ENCODE data around the gene ZC3H10.

ZC3H10 gene

DNA sequence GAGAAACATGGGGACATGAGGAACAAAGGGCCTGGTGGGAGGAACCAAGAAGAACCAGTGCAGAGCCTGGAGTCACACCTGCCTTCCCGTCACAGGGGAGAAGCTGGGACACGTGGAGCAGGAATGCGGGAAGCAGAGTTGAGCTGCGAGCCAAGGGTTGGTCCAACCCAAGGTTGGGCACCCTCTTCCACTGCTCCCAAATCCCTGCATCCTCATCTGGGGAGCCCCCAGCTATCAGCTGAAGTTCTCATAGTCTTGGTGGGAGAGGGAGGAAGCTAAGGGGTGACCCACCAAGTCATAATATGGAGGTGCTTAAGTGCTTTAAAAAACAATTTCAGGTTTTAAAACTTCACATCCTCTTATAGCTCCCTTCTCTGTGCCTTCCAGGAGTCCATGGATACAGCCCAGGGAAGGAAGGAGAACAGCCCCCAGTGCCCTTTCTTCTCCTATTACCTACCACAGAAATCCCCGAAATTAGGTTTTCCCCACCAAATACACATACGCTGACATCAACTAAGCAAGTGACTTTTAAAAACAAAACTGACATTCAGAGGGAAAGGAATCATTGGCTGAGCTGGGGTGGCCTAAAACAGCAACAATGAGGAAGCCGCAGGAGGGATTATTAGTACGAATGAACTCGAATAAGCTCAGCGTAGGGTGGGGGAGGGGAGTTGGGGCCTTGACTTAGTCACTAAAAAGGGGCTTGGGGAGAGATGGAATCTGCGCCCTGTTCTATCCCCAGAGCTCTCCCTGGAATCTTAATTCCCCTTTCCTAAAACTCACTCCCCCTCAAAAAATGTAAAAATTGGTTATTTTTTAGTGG lies 44.6 kb downstream of the ZC3H10 start:
- Histone ChIP-seq H2AFZ (ENCODE audit: low read depth, low read length, severe bottlenecking) (no peak overlapping the region), H3K4me2 (ENCODE audit: low read depth, low read length, poor library complexity, severe bottlenecking) (no peak overlapping the region), H3F3A (ENCODE audit: insufficient read depth) (peaks cover 35% of the 10 kb centered on the region), H4K20me1 (ENCODE audit: low read depth, low read length) (no peaks in the 10 kb centered on the region), H3K9ac (ENCODE audit: low read length) (no peak overlapping the region), H3K9me2 (replicated peaks; ENCODE audit: insufficient read depth, low read length) (no peaks in the 10 kb centered on the region), H3K36me3 (ENCODE audit: low read length) (0 out of 2 replicates have a peak, but pooled peaks cover 4% of the 10 kb centered on the region), H3K79me2 (ENCODE audit: insufficient read depth, low read length) (peaks cover 22% of the 10 kb centered on the region), H3K27ac (ENCODE audit: low read depth, low read length) (no peak overlapping the region), H3K4me3 (ENCODE audit: insufficient read depth, low read length, poor library complexity, severe bottlenecking) (no peak overlapping the region), H3K27me3 (ENCODE audit: low read length) (no peaks in the 10 kb centered on the region), H3K9me3 (ENCODE audit: insufficient read depth, low read length) (no peaks in the 10 kb centered on the region)
- no peak for TF ChIP-seq EZH2phosphoT487 (conservative IDR thresholded peaks at IDR 0.05; ENCODE audit: low read length)
- TF ChIP-seq, protein P1, sequence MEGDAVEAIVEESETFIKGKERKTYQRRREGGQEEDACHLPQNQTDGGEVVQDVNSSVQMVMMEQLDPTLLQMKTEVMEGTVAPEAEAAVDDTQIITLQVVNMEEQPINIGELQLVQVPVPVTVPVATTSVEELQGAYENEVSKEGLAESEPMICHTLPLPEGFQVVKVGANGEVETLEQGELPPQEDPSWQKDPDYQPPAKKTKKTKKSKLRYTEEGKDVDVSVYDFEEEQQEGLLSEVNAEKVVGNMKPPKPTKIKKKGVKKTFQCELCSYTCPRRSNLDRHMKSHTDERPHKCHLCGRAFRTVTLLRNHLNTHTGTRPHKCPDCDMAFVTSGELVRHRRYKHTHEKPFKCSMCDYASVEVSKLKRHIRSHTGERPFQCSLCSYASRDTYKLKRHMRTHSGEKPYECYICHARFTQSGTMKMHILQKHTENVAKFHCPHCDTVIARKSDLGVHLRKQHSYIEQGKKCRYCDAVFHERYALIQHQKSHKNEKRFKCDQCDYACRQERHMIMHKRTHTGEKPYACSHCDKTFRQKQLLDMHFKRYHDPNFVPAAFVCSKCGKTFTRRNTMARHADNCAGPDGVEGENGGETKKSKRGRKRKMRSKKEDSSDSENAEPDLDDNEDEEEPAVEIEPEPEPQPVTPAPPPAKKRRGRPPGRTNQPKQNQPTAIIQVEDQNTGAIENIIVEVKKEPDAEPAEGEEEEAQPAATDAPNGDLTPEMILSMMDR (IDR thresholded peaks at IDR 0.05; ENCODE audit: insufficient read depth, low read length, poor library complexity, severe bottlenecking), result no peak

DNA sequence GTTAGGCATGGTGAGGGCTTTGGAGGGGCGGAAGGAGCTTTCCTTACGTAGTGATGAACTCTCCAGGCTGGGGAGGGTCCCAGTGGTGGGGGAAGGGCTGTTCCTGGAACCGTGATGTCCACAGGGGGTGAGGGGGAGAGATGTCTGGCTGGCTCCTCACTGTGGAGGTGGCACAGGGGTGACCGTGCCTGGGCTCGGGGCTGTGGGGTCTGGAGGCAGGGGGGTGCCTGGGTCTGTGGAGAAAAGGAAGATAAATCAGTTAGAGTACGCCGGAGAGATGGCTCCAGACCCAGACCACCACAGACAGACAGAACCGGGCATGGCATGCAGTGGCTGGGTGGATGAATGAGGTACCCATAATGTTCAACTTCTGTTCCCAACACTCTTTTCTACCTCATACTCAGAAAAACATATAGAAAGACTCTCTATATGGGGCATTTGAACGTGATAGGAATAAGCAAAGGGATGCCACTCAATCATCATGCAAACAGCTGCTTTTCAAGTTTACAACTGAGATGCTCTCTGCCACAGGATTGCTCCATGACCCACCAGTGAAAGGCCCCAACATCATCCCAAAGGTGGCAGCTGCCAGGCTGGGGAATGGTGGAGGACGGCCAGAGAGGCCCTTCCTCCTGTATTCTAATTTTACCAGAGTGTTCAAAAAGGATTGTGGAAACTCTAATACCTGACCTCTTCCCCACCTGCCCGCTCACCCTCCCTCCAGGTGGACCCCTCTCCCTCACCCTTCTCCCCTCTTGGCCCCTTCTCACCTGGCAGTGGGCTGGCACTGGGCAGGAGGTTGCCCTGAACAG lies 45.7 kb downstream of the ZC3H10 start:
- Histone ChIP-seq H3K27ac (ENCODE audit: low read depth, low read length) (no peak overlapping the region), H2AFZ (ENCODE audit: low read depth, low read length, severe bottlenecking) (no peak overlapping the region), H3K4me3 (ENCODE audit: insufficient read depth, low read length, poor library complexity, severe bottlenecking) (no peak overlapping the region), H4K20me1 (ENCODE audit: low read depth, low read length) (no peaks in the 10 kb centered on the region), H3K79me2 (ENCODE audit: insufficient read depth, low read length) (peaks cover 16% of the 10 kb centered on the region), H3K9me3 (ENCODE audit: insufficient read depth, low read length) (no peaks in the 10 kb centered on the region), H3K36me3 (ENCODE audit: low read length) (0 out of 2 replicates have a peak, but pooled peaks cover 4% of the 10 kb centered on the region), H3K27me3 (ENCODE audit: low read length) (no peaks in the 10 kb centered on the region), H3K4me2 (ENCODE audit: low read depth, low read length, poor library complexity, severe bottlenecking) (no peak overlapping the region), H3K9me2 (replicated peaks; ENCODE audit: insufficient read depth, low read length) (no peaks in the 10 kb centered on the region), H3K9ac (ENCODE audit: low read length) (no peak overlapping the region), H3F3A (ENCODE audit: insufficient read depth) (peaks cover 30% of the 10 kb centered on the region)
- no peak for TF ChIP-seq EZH2phosphoT487 (conservative IDR thresholded peaks at IDR 0.05; ENCODE audit: low read length)
- TF ChIP-seq, protein P1 (IDR thresholded peaks at IDR 0.05; ENCODE audit: insufficient read depth, low read length, poor library complexity, severe bottlenecking), result no peak

DNA sequence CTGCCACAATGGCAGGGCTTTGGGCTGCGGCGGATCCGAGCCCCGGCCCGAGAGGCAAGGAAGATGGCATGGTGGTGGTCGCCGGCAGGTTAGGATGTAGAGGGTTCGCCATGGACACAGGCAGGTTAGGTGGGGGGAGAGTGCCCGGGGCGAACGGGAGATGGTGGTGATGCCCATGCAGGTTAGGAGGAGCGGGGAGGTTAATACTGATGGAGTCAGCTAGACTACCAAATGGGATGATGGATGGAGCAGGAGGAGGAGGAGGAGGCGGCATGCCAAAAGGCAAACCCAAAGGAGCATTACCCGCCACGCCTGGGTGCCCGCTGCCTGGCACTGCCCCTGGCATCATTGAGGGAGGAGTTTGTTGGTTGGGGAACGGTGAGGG lies 46.3 kb downstream of the ZC3H10 start:
- peaks cover 10% of the 10 kb centered on the region; the same call in 1 of the 2 replicates for H3K79me2 ChIP-seq (ENCODE audit: insufficient read depth, low read length)
- peaks cover 24% of the 10 kb centered on the region for H3F3A ChIP-seq (ENCODE audit: insufficient read depth)
- no peaks in the 10 kb centered on the region for H3K9me3 ChIP-seq (ENCODE audit: insufficient read depth, low read length)
- H3K9me2 ChIP-seq (replicated peaks; ENCODE audit: insufficient read depth, low read length), result no peaks in the 10 kb centered on the region
- no peaks in the 10 kb centered on the region for H3K27me3 ChIP-seq (ENCODE audit: low read length)
- 0 out of 2 replicates have a peak, but pooled peaks cover 4% of the 10 kb centered on the region for H3K36me3 ChIP-seq (ENCODE audit: low read length)
- H3K9ac ChIP-seq (ENCODE audit: low read length), result no peak overlapping the region
- H4K20me1 ChIP-seq (ENCODE audit: low read depth, low read length), result no peaks in the 10 kb centered on the region
- no peak overlapping the region for H3K4me3 ChIP-seq (ENCODE audit: insufficient read depth, low read length, poor library complexity, severe bottlenecking)
- H3K27ac ChIP-seq (ENCODE audit: low read depth, low read length), result no peak overlapping the region
- no peak overlapping the region for H2AFZ ChIP-seq (ENCODE audit: low read depth, low read length, severe bottlenecking)
- no peak overlapping the region for H3K4me2 ChIP-seq (ENCODE audit: low read depth, low read length, poor library complexity, severe bottlenecking)
- no peak for TF ChIP-seq EZH2phosphoT487 (conservative IDR thresholded peaks at IDR 0.05; ENCODE audit: low read length)
- TF ChIP-seq, protein P1 (IDR thresholded peaks at IDR 0.05; ENCODE audit: insufficient read depth, low read length, poor library complexity, severe bottlenecking), result no peak
